Measurements from ENCODE around the gene INTS11. TPM values are rescaled to one million over a fixed set of nuclear protein-coding genes. Genes with fewer than 3 reads are reported as not detected.

Gene INTS11
- total and polyA plus RNA-seq, 4 donors: 26.3 to 40.5 (median 34.5) TPM

DNA sequence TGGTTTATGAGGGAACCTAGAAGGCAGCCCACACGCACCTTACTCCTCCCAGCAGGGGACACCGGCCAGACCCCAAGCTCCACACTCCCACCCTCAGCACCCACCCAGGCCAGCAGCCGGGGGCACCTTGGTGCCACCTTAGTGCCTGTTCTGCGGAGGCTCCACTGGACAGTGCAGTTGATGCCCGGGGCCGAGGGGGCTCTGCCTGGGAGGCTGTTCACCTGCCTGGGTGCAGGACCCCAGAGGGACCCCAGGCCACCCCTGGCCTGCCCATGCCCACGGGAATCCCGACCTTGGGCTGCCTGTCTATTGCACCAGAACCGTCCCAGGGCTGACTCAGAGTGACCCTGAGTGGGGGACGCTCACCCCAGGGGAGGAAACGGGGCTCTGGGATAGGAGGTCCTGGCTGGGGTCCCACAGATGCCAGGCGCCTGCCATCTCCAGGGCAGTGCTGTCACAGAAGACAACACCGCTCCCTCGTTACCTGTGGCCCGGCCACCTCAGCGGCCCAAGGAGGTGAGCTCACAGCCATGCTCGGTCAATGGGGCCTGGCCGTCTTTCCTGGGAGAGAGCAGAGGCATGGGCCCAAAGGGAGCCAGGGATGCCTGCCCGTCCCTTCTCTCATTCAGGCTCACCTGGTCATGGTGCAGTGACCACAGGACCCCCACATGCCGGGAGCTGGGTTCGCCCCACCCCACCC, 43.5 kb downstream of the INTS11 start:
- Histone ChIP-seq H3K36me3 (ENCODE audit: control insufficient read depth in 4 of 4, insufficient read depth in 3 of 4, low read depth in 1 of 4, low read length in 3 of 4) (no peaks in the 10 kb centered on the region), H3K27me3 (ENCODE audit: control insufficient read depth in 4 of 4, insufficient read depth in 4 of 4, low read length in 3 of 4) (no peaks in the 10 kb centered on the region), H3K4me1 (ENCODE audit: control insufficient read depth in 4 of 4, insufficient read depth in 4 of 4, low read length in 3 of 4) (peaks cover 9 to 19% (median 16%) of the 10 kb centered on the region in 4 donors), H3K4me3 (ENCODE audit: low read depth in 1 of 3, low read length in 3 of 3) (no peak overlapping the region), H3K9ac (ENCODE audit: low read depth in 1 of 2, low read length in 2 of 2) (no peak overlapping the region), H3K9me3 (ENCODE audit: control insufficient read depth in 4 of 4, low read length in 3 of 4) (no peaks in the 10 kb centered on the region), H3K27ac (ENCODE audit: low read depth in 1 of 2, low read length in 2 of 2) (peak overlapping the region; percentile 38 to 71)
- DNase-seq (ENCODE audit: low spot score): no peak
- TF ChIP-seq ATF3 (IDR thresholded peaks at IDR 0.05) (no peak), FOXA1 (IDR thresholded peaks at IDR 0.05) (no peak), JUND (IDR thresholded peaks at IDR 0.05) (no peak), SP1 (IDR thresholded peaks at IDR 0.05) (no peak), RAD21 (IDR thresholded peaks at IDR 0.05) (no peak), HNF4A (conservative IDR thresholded peaks at IDR 0.05) (no peak)
- TF ChIP-seq, protein P1, sequence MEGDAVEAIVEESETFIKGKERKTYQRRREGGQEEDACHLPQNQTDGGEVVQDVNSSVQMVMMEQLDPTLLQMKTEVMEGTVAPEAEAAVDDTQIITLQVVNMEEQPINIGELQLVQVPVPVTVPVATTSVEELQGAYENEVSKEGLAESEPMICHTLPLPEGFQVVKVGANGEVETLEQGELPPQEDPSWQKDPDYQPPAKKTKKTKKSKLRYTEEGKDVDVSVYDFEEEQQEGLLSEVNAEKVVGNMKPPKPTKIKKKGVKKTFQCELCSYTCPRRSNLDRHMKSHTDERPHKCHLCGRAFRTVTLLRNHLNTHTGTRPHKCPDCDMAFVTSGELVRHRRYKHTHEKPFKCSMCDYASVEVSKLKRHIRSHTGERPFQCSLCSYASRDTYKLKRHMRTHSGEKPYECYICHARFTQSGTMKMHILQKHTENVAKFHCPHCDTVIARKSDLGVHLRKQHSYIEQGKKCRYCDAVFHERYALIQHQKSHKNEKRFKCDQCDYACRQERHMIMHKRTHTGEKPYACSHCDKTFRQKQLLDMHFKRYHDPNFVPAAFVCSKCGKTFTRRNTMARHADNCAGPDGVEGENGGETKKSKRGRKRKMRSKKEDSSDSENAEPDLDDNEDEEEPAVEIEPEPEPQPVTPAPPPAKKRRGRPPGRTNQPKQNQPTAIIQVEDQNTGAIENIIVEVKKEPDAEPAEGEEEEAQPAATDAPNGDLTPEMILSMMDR (IDR thresholded peaks at IDR 0.05; ENCODE audit: low read depth, low read length, missing input control): no peak
- TF ChIP-seq, protein P2, sequence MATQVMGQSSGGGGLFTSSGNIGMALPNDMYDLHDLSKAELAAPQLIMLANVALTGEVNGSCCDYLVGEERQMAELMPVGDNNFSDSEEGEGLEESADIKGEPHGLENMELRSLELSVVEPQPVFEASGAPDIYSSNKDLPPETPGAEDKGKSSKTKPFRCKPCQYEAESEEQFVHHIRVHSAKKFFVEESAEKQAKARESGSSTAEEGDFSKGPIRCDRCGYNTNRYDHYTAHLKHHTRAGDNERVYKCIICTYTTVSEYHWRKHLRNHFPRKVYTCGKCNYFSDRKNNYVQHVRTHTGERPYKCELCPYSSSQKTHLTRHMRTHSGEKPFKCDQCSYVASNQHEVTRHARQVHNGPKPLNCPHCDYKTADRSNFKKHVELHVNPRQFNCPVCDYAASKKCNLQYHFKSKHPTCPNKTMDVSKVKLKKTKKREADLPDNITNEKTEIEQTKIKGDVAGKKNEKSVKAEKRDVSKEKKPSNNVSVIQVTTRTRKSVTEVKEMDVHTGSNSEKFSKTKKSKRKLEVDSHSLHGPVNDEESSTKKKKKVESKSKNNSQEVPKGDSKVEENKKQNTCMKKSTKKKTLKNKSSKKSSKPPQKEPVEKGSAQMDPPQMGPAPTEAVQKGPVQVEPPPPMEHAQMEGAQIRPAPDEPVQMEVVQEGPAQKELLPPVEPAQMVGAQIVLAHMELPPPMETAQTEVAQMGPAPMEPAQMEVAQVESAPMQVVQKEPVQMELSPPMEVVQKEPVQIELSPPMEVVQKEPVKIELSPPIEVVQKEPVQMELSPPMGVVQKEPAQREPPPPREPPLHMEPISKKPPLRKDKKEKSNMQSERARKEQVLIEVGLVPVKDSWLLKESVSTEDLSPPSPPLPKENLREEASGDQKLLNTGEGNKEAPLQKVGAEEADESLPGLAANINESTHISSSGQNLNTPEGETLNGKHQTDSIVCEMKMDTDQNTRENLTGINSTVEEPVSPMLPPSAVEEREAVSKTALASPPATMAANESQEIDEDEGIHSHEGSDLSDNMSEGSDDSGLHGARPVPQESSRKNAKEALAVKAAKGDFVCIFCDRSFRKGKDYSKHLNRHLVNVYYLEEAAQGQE (IDR thresholded peaks at IDR 0.05): no peak
- 80% methylated on average over 21 of the region's 21 CpGs for WGBS

GRCh38 chr1:1279028-1279427, 45.4 kb downstream of the INTS11 start:
- Histone ChIP-seq H3K4me3 (ENCODE audit: low read depth in 1 of 3, low read length in 3 of 3) (no peak overlapping the region), H3K9ac (ENCODE audit: low read depth in 1 of 2, low read length in 2 of 2) (no peak overlapping the region), H3K27ac (ENCODE audit: low read depth in 1 of 2, low read length in 2 of 2) (no peak overlapping the region), H3K4me1 (ENCODE audit: control insufficient read depth in 4 of 4, insufficient read depth in 4 of 4, low read length in 3 of 4) (peaks cover 12 to 33% (median 22%) of the 10 kb centered on the region in 4 donors), H3K27me3 (ENCODE audit: control insufficient read depth in 4 of 4, insufficient read depth in 4 of 4, low read length in 3 of 4) (no peaks in the 10 kb centered on the region), H3K36me3 (ENCODE audit: control insufficient read depth in 4 of 4, insufficient read depth in 3 of 4, low read depth in 1 of 4, low read length in 3 of 4) (no peaks in the 10 kb centered on the region), H3K9me3 (ENCODE audit: control insufficient read depth in 4 of 4, low read length in 3 of 4) (no peaks in the 10 kb centered on the region)
- WGBS: 97% methylated on average over 16 of the region's 17 CpGs
- no peak for DNase-seq (ENCODE audit: low spot score)
- TF ChIP-seq HNF4A (conservative IDR thresholded peaks at IDR 0.05): no peak
- TF ChIP-seq RXRA (IDR thresholded peaks at IDR 0.05): no peak
- TF ChIP-seq, protein P3, sequence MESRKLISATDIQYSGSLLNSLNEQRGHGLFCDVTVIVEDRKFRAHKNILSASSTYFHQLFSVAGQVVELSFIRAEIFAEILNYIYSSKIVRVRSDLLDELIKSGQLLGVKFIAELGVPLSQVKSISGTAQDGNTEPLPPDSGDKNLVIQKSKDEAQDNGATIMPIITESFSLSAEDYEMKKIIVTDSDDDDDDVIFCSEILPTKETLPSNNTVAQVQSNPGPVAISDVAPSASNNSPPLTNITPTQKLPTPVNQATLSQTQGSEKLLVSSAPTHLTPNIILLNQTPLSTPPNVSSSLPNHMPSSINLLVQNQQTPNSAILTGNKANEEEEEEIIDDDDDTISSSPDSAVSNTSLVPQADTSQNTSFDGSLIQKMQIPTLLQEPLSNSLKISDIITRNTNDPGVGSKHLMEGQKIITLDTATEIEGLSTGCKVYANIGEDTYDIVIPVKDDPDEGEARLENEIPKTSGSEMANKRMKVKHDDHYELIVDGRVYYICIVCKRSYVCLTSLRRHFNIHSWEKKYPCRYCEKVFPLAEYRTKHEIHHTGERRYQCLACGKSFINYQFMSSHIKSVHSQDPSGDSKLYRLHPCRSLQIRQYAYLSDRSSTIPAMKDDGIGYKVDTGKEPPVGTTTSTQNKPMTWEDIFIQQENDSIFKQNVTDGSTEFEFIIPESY (IDR thresholded peaks at IDR 0.05): no peak
- TF ChIP-seq EGR1 (IDR thresholded peaks at IDR 0.05; ENCODE audit: low read depth in 2 of 2): no peak
- TF ChIP-seq TAF1 (conservative IDR thresholded peaks at IDR 0.05): no peak
- TF ChIP-seq ATF3 (IDR thresholded peaks at IDR 0.05): no peak
- no peak for TF ChIP-seq YY1 (IDR thresholded peaks at IDR 0.05)
- TF ChIP-seq HNF4G (IDR thresholded peaks at IDR 0.05): no peak
- TF ChIP-seq RAD21 (IDR thresholded peaks at IDR 0.05): no peak

Measured in liver (tissue), 9 donors.